B cell (primary cell): ENCODE results near the gene TRPM6.

ENCODE experiments used
- CTCF ChIP-seq: fragments of 200-600 bp; IDR thresholded peaks from one replicate; pipeline ENCODE4 v1.8.0; 2022; ENCODE audit warnings: antibody characterized with exemption, mild to moderate bottlenecking
- EZH2 ChIP-seq: IDR thresholded peaks from 2 replicates; pipeline ENCODE4 v1.6.1; 2012; ENCODE audit warnings: borderline replicate concordance, low read depth, mild to moderate bottlenecking, moderate library complexity, low read length; ENCODE audit not compliant: insufficient read depth, poor library complexity, severe bottlenecking

GRCh38 chr9:74755999-74756398, 131.7 kb downstream of the TRPM6 start:
- TF ChIP-seq CTCF: no peak
- no peak for TF ChIP-seq EZH2
